ENCODE results near the gene RHBDL3. TPM values are rescaled to one million over a fixed set of nuclear protein-coding genes. Genes with fewer than 3 reads are reported as not detected.

Gene RHBDL3
- total RNA-seq, 1 experiment from 2014 or later: 13.2 TPM

- peak overlapping the region; percentile 16 for H3K4me3 Mint-ChIP-seq
- no peaks in the 10 kb centered on the region for H3K36me3 Mint-ChIP-seq
- no peaks in the 10 kb centered on the region for H3K27me3 Mint-ChIP-seq (ENCODE audit: low read depth)
- H3K4me1 Mint-ChIP-seq: peaks cover 59% of the 10 kb centered on the region
- H3K9me3 Mint-ChIP-seq: no peaks in the 10 kb centered on the region
- TF ChIP-seq SP1 (CRISPR knock-in tag; conservative IDR thresholded peaks at IDR 0.05) (0 out of 2 replicates have a peak, but pooled peaks have one; percentile 35), TCF7 (CRISPR knock-in tag; IDR thresholded peaks at IDR 0.05; ENCODE audit: low read depth) (no peak), ZNF423 (CRISPR knock-in tag; IDR thresholded peaks at IDR 0.05) (peak; percentile 11; the same call in 1 of the 2 replicates), ZNF232 (CRISPR knock-in tag; IDR thresholded peaks at IDR 0.05) (0 out of 2 replicates have a peak, but pooled peaks have one; percentile 44), MAX (CRISPR knock-in tag; IDR thresholded peaks at IDR 0.05) (peak; percentile 72), E2F5 (CRISPR knock-in tag; IDR thresholded peaks at IDR 0.05) (peak; percentile 35; the same call in 1 of the 2 replicates), IRF2 (CRISPR knock-in tag; IDR thresholded peaks at IDR 0.05; ENCODE audit: borderline replicate concordance, low read depth) (no peak), FOXK1 (CRISPR knock-in tag; IDR thresholded peaks at IDR 0.05) (no peak), TEAD1 (CRISPR knock-in tag; IDR thresholded peaks at IDR 0.05) (peak; percentile 47; the same call in 1 of the 2 replicates)
- CTCF ChIA-PET: interaction anchor here (0.6 to 3.4 kb wide), 12 partner anchors 12 to 356 kb away, joined by 3 to 17 read pairs (median 4); partner anchors contain the start of genes PSMD11 and RHOT1
- ATAC-seq (peak; percentile 82), DNase-seq (ENCODE audit: low spot score) (peak; percentile 79)
- POLR2A ChIA-PET: interaction anchor here (1.1 to 1.5 kb wide), 4 partner anchors 8 to 34 kb away, joined by 3 to 5 read pairs (median 4); no protein-coding TSS in a partner anchor
- peak overlapping the region; percentile 96 for H3K27ac Mint-ChIP-seq
Observed at GRCh38 chr17:32302860-32303649, 37.4 kb downstream of the RHBDL3 start.

- 0 out of 2 replicates have a peak, but pooled peaks cover 2% of the 10 kb centered on the region for H3K36me3 Mint-ChIP-seq
- H3K27me3 Mint-ChIP-seq (ENCODE audit: low read depth): no peaks in the 10 kb centered on the region
- H3K27ac Mint-ChIP-seq: peak overlapping the region; percentile 76
- DNase-seq (ENCODE audit: low spot score) (no peak), ATAC-seq (peak; percentile 2; the same call in 1 of the 2 replicates)
- ChIA-PET POLR2A (interaction anchor here (1.1 to 1.5 kb wide), 2 partner anchors 14 to 35 kb away, joined by 3 to 4 read pairs; no protein-coding TSS in a partner anchor), CTCF (interaction anchor here (0.6 to 3.4 kb wide), 12 partner anchors 12 to 355 kb away, joined by 3 to 17 read pairs (median 4); partner anchors contain the start of genes PSMD11 and RHOT1)
- H3K4me1 Mint-ChIP-seq: peaks cover 57% of the 10 kb centered on the region
- TF ChIP-seq ZNF121 (CRISPR knock-in tag; IDR thresholded peaks at IDR 0.05): no peak
- H3K4me3 Mint-ChIP-seq: peak overlapping the region; percentile 1; the same call in 1 of the 2 replicates
- no peaks in the 10 kb centered on the region for H3K9me3 Mint-ChIP-seq
Observed at GRCh38 chr17:32303781-32304288, 38.2 kb downstream of the RHBDL3 start.

GRCh38 chr17:32305049-32305448 lies 39.4 kb downstream of the RHBDL3 start:
- DNase-seq (ENCODE audit: low spot score) (peak; percentile 28), ATAC-seq (0 out of 2 replicates have a peak, but pooled peaks have one; percentile 5)
- peak overlapping the region; percentile 76; the same call in 1 of the 2 replicates for H3K27ac Mint-ChIP-seq
- POLR2A ChIA-PET: no interaction called here
- H3K4me1 Mint-ChIP-seq: peaks cover 57% of the 10 kb centered on the region
- H3K36me3 Mint-ChIP-seq: 0 out of 2 replicates have a peak, but pooled peaks cover 2% of the 10 kb centered on the region
- CTCF ChIA-PET: interaction anchor here (0.9 to 3.4 kb wide), 2 partner anchors 14 to 51 kb away, joined by 3 to 17 read pairs; no protein-coding TSS in a partner anchor
- H3K27me3 Mint-ChIP-seq (ENCODE audit: low read depth): no peaks in the 10 kb centered on the region
- no peaks in the 10 kb centered on the region for H3K9me3 Mint-ChIP-seq
- H3K4me3 Mint-ChIP-seq: no peak overlapping the region
- no peak for TF ChIP-seq USF1 (CRISPR knock-in tag; IDR thresholded peaks at IDR 0.05)
- TF ChIP-seq IRF1 (CRISPR knock-in tag; IDR thresholded peaks at IDR 0.05): no peak
- no peak for TF ChIP-seq ELF4 (CRISPR knock-in tag; IDR thresholded peaks at IDR 0.05; ENCODE audit: low read depth)
- no peak for TF ChIP-seq AFF4 (CRISPR knock-in tag; IDR thresholded peaks at IDR 0.05; ENCODE audit: borderline replicate concordance)
- no peak for TF ChIP-seq ZNF138 (CRISPR knock-in tag; conservative IDR thresholded peaks at IDR 0.05)
- no peak for TF ChIP-seq STAT6 (CRISPR knock-in tag; conservative IDR thresholded peaks at IDR 0.05; ENCODE audit: low read depth)
- no peak for TF ChIP-seq SP1 (CRISPR knock-in tag; conservative IDR thresholded peaks at IDR 0.05)
- TF ChIP-seq GTF2I (CRISPR knock-in tag; conservative IDR thresholded peaks at IDR 0.05): no peak
- TF ChIP-seq ATF2 (CRISPR knock-in tag; IDR thresholded peaks at IDR 0.05; ENCODE audit: borderline replicate concordance, low read depth): no peak
